HG02759 (cell line): ENCODE data around the gene PRR14.
"Not testable (repeated sequence)": the region's sequence is repeated elsewhere in the genome, so short reads cannot be mapped to it uniquely, and the experiment has no call there.

Experiments
- ATAC-seq: cut with Tn5 transposase; IDR thresholded peaks from one replicate; pipeline ENCODE4 v1.9.1; 2021; ENCODE audit warnings: mild to moderate bottlenecking, moderate library complexity; ENCODE audit not compliant: unreplicated experiment

The PRR14 gene

DNA sequence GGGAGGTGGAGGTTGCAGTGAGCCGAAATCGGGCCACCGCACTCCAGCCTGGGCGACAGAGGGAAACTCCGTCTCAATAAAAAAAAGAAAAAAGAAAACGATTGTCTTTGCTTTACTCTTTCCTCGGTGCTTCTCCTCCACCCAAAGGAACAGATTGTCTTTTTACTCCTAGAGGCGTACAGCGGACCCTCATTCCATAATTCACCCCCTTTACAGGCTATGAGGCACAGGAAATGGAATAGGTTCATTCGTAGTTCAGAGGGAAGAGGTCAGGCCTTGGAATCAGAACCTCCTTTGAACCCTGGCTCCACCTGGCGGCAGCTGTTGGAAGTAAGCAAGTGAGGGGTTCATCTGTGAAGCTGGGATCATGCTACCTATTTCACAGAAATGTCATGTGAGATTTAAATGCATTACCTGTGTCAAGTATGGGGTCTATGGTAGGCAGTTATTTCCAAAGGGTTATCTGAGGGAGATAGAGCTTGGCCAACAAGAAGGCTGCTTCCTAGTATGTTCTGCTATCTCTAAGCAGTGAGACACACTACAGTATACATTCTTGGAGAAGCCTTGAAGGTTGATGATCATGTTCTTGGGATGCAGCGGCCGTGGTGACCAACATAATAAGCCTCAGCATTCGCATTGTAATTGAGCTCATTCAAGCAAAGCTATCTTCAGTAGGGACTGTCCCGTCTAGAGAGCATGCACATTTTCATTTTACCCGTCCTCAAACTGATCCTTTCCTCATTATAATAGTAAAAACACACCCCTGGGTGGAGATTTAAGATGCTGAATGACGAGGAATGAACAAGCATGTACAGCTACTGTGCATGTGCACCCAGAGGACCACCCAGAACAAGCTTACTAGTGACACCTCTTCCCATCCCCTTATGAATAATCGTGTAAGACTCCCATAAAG lies 21.9 kb upstream of the PRR14 start:
- ATAC-seq = no peak

DNA sequence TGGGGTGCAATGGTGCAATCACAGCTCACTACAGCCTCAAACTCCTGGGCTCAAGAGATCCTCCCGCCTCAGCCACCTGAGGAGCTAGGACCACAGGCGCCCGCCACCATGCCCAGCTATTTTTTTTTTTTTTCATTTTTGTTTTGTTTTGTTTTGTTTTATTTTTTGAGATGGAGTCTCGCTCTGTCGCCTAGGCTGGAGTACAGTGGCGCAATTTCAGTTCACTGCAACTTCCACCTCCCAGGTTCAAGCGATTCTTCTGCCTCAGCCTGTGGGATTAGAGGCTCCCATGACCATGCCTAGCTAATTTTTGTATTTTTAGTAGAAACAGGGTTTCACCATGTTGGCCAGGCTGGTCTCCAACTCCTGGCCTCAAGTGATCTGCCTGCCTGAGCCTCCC lies 18.3 kb upstream of the PRR14 start:
- ATAC-seq = not testable (repeated sequence)

DNA sequence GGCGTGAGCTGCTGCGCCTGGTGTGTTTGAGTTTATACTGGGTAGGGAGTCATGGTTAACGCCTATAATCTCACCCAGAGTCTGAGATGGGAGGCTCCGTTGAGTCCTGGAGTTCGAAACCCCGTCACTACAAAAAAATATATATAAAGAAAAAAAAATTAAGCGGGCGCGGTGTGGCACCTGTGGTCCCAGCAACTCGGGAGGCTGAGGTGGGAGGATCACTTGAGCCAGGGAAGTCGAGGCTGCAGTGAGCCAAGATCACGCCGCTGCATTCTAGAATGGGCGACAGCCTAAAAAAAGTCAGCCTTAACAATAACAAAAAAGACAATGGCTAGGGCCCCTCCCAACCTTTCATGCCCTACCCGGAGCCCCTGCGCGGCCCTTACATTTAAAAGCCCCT lies 17.2 kb upstream of the PRR14 start:
- ATAC-seq = no peak

DNA sequence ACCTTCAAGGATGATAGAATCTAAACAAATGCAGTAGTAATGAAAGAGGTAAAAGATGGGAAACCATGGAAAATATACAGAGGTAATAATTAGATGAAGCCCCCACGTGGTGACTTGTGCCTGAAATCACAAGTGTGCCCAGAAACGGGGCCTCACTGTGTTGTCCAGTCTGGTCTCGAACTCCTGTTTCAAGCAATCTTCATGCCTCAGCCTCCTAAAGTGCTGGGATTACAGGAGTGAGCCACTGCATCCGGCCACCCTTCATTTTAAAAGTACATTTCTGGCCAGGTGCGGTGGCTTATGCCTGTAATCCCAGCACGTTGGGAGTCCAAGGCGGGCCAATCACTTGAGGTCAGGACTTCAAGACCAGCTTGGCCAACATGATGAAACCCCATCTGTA lies 14.2 kb upstream of the PRR14 start:
- no peak for ATAC-seq

DNA sequence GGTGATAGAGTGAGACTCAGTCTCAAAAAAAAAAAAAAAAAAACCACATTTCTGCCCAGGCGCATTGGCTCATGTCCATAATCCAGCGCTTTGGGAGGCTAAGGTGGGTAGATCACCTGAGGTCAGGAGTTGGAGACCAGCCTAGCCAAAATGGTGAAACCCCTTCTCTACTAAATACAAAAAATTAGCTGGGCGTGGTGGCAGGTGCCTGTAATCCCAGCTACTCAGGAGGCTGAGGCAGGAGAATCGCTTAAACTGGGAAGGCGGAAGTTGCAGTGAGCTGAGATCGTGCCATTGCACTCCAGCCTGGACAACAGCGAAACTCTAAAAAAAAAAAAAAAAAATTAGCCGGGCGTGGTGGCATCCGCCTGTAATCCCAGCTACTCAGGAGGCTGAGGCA lies 13.6 kb upstream of the PRR14 start:
- not testable (repeated sequence) for ATAC-seq

DNA sequence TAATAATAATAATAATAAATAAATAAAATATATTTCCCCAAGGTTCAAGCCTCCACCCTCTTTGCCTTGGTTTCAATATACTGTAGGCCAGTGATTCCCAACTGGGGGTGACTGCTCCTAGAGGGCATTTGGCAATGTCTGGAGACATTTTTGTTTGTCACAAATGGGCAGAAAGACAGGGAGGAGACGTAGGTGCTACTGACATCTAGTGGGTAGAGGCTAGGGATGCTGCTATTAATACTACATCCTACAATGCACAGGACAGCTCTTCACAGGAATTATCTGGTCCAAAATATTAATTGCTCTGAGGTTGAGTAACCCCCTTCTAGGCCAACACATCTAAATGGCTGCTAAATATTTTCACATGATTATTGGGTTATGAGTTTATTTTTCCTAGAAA lies 12.8 kb upstream of the PRR14 start:
- no peak for ATAC-seq

DNA sequence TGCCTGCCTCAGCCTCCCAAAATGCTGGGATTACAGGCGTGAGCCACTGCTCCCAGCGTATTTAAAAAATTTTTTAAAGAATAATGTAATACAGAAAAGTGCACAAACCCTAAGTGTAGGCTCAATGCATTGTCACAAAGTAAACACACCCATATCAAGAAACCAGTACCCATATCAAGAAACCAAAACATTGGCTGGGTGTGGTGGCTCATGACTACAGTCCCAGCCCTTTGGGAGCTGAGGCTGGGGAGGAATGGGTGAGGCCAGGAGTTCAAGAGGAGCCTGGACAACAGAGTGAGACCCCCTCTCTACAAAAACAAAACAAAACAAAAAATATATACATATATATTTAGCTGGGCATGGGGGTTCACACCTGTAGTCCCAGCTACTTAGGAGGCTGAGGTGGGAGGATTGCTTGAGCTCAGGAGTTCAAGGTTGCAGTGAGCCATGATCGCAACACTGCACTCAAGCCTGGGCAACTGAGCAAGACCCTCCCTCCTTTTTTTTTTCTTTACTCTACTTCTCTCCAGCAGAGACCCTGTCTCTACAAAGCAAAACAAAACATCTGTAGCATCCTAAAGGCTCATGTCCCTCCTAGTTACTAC lies 9.3 kb upstream of the PRR14 start:
- no peak for ATAC-seq

DNA sequence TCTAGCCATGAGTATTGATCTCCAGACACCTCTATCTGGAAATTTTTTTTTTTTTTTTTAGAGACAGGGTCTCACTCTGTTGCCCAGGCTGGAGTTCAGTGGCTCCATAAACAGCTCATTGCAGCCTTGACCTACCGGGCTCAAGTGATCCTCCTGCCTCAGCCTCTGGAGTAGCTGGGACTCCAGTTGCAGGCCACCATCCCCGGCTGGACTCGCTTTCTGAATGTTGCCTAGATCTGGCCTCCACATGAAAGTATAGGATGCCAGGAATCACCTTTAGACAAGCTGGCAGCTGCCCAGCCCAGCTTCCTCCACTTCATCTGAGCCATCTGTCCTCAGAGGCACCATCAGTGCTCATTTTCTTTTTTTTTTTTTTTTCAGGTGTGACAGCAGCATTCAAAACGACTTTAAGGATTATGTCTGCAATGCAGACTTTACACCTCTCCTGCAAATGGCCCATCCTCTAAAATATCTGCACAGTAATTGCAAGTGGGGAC lies 6.4 kb upstream of the PRR14 start:
- no peak for ATAC-seq

DNA sequence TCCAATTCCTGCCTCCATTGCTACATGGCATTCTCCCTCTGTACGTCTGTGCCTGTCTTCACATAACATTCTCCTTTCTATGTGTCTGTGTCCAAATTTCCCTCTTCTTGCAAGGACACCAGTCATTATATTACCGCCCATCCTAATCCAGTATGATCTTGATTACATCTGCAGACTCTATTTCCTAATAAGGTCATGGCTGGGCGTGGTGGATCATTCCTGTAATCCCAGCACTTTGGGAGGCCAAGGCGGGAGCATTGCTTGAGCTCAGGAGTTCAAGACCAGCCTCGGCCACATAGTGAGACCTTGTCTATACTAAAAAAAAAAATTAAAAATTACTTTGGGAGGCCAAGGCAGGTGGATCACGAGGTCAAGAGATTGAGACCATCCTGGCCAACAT lies 5.0 kb upstream of the PRR14 start:
- no peak for ATAC-seq

DNA sequence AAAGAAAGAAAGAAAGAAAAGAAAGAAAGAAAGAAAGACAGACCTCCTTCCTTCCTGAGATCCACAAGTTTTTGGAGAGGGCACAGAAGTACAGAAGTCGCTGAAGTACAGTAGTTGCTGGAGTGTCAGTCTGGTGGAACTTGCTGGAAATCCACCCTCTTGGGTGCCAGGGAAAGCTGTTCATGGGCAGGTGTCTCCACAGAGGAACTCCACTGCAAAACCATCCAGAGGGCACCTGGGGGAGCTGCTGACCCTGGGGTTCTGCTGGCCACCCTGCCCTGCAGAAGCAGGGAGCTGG lies 3.5 kb upstream of the PRR14 start:
- ATAC-seq = no peak

DNA sequence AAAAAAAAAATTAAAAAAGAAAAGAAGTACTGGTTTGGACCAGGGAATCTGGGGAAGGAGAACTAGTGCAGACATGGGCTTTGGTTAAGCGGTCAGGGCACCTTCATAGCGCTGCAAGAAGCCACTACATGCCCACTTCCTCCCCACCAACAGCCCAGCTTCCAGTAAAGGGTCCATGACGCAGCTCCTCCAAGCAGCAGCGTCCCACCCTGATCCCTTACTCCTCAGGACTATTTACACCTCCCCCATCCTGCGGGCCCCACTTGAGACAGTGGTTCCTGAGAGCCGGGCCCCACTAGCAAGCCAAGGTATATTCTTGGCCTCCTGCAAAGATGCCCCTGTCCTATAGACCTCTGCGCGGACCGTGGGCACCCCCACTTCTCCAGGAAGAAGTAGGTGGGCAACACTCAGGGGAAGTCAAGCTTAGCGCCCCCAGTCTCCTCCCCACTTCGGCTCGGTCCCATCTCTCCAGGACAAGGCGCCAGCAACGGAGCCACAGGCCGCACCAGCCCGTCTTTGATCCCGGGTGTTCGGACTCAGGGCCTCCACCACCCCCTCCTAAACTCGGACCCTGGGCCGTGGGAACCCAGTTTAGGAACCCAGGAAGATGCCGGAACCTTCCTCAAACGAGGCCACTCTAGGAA lies 913 bp upstream of the PRR14 start:
- ATAC-seq = no peak

DNA sequence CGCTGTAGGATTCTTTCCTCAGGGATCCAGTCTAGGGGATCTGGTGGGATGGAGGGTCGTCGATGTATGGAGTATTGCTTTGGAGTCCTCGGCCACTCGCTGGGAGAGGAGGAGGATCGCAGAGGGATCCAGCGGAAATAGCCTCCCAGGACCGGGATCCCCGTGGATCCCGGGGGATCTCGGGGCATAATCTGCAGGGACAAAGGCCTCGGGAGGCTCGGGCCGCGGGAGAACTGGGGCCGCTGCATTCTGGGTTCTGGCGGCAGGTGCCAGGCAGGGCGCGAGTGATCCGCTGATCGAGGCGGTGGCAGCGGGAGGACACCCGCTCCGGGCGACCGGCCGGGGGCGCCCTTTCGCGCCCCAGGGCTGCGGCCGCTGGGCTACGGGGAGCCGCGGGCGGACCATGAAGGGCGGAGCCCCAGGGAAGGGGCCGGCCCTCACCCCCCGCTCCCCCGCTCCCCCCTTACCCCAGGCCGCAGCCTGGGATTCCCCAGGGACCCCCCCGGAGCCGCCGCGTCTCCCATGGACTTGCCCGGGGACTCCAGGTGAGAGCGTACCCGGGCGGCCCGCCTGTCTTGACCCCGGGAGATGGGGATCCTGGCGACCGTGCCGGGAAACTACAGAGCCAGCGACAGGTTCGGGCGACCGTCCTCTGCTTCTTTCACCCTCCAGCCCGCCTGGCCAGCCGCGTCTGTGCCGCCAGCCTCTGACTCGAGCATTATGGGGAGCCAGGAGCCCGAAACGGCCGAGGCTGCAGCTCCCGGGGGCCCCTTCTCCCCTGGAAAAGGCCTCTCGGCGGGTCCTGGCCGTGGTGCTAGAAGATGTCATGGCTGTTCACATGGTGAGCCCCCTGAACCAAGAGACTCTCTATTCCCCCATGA lies 604 bp downstream of the PRR14 start:
- ATAC-seq = peak; percentile 59

DNA sequence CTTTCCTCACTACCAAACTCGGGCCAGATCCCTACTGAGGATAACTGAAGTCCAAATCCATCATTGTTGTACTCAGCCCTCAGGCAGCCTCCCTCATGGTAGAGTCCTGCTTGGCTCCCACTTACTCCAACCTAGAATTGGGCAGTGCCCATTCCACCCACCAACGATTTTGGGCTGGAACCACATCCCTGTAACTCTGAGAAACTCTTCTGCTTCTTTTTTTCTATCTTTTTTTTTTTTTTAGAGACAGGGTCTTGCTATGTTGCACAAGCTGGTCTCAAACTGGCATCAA lies 1.2 kb downstream of the PRR14 start:
- ATAC-seq = no peak

DNA sequence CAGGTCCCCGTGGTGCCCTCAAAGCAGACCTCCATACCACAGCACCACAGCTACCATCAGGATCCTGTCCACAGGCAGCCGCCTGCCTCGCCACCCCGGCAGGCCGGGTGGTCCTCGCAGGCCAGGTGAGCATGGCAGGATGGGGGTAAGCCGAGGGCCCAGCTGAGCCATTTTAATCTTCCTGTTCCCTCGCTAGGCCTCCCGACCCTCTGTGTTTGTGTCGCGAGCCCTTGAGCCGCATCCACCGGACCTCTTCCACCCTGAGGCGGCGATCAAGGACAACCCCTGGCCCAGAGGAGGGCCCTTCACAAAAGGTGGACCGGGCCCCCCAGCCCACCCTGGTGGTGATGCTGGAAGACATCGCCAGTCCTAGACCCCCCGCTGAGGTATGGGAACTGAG lies 2.0 kb downstream of the PRR14 start:
- no peak for ATAC-seq

DNA sequence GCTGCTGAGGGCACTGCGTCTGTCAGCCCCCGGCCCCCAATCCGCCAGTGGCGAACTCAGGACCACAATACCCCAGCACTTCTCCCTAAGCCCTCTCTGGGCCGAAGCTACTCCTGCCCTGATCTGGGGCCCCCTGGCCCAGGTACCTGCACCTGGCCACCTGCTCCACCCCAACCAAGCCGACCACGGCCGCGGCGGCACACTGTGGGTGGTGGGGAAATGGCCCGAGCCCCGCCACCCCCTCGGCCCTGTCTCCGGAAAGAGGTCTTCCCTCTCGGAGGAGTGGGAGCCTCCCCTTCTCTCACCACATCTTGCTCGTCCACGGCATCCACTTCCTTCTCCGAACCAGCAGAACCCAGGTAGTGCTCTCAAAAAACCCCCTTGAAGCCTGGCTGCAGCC lies 4.1 kb downstream of the PRR14 start:
- ATAC-seq = no peak

DNA sequence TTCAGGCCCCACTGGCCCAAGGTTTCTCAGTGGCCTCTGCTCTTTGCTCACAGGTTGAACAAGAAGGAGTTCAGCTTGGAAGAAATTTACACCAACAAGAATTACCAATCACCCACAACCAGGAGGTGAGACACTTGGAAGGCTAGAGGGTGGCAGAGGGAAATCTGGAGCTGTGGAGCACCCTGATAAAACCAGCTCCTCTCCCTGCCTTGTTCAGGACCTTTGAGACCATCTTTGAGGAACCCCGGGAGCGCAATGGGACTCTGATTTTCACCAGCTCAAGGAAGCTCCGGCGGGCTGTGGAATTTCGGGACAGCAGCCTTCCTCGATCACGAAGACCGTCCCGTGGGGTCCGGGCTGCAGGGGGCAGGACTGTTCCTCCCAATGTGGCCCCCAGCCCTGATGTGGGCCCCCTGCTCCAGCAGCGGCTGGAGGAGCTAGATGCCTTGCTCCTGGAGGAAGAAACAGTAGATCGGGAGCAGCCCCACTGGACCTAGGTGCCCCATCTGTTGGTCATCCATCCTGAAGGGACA lies 5.1 kb downstream of the PRR14 start:
- no peak for ATAC-seq

DNA sequence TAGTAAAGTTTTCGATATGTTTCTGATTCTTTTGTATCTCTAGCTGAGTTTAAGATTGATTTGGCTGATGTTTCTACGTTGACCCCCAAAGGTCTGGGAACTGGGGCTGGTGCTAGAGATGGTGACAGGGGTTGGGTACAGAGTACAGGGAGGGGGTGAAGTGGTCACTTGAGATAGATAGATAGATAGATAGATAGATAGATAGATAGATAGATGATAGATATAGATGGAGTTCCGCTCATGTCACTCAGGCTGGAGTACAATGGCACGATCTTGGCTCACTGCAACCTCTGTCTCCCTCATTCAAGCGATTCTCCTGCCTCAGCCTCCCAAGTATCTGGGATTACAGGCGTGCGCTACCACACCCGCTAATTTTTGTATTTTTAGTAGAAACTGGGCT lies 5.6 kb downstream of the PRR14 start:
- ATAC-seq = no peak

DNA sequence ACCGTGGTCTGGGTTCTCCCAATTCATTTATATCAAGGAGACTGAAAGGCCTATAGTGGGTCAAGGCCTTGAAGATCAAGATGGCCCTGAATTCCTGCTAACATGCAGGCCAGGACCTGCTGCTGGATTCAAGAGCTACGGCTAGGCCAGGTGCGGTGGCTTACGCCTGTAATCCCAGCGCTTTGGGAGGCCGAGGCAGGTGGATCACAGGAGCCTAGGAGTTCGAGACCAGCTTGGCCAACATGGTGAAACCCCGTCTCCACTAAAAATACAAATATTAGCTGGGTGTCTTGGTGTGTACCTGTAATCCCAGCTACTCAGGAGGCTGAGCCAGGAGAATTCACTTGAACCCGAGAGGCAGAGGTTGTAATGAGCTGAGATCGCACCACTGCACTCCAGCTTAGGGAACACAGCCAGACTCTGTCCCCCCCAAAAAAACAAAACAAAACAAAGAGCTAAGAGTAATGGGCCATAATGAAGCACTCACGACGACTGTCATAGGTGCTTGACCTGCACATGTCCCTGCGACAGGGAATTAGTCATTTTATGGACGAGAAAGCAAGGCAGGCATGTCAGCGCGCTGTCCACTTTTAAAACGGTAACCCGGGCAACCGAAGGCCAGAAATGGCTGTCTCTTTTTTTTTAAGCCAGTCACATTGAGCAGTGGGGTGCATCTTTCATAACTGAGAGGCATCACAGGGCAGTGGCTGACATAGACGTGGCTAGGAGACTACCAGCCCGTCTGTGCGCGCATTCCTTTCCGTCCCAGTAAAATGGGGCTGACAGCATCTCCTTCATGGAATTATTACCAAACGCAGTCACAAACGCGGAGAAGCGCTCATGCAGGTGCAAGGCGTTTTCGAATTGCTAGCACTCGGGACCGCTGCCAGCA lies 6.5 kb downstream of the PRR14 start:
- no peak for ATAC-seq

DNA sequence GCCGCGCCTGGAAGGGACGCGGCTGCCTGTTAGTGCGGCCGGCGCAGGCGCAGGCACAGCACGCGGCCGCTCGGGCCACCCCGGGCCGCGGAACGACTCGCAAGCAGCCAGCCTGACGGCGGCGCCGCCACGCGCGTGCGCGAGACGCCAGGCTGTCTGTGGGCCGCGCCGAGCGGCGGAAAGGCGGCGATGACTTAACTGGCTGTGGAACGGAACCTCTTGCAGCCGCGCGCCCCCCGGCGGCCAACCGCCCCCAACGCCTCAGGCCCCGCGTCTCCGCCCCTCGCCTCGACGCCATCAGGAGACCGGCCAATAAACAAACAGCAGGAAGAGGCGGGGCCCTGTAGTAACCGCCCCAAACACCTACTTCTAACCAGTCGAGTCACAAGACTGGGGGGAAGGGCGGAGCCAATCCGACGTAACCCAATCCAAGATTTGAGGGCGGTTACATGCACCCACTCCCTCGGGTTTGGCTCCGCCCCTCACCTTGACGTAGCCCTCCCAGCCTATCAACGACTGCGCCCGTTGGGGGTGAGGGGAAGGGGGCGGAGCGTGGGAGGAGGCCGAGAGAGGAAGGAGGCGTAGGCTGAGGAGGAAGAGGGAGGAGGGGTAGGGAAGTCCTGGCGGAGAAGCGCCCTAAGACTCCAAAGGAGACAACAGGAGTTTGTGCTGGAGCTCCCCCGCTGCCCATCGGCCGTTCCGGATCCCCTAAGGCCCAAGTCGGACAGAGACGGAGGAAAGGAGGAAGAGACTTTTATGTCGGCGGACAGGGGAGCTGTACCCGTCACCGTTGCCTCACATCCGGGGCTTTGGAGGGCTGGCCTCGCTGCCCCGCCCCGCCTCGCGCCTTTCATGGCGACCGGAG lies 7.3 kb downstream of the PRR14 start, which contains the start of gene FBRS:
Gene FBRS (plus strand): TSS at position 566 of the 865 bp plus-strand sequence. CDS start 1,088 bp downstream, outside the sequence.
- peak; percentile 72 for ATAC-seq
